HepG2 (cell line): ENCODE results near the gene LGI4. TPM values are rescaled to one million over a fixed set of nuclear protein-coding genes. Genes with fewer than 3 reads are reported as not detected.

Experiments used
- ATAC-seq: fragments of 200-7000 bp; cut with Tn5 transposase; 3 replicates; pipeline ENCODE4 v1.9.1; 2020; ENCODE audit warnings: mild to moderate bottlenecking, moderate library complexity
- BruUV-seq: library from RNA; stranded (reverse); fragments of 400-500 nt; replicated peaks from 2 replicates; lab custom pipeline; 2021; lab: Mats Ljungman, UMichigan
- CTCF ChIA-PET: fragments of 300-600 bp; formaldehyde crosslinking; extraction: SDS; loops from one replicate; lab custom pipeline; 2021; ENCODE audit warnings: low total read pairs, inconsistent platforms, low intra/inter-chr PET ratio; lab: Yijun Ruan, JAX
- POLR2A ChIA-PET: fragments of 350-600 bp; sonication (Branson Sonifier 250); formaldehyde crosslinking; loops from one replicate; lab custom pipeline; 2020; ENCODE audit warnings: antibody characterized with exemption, inconsistent platforms; lab: Yijun Ruan, JAX
- DNase-seq: peaks from one replicate; pipeline ENCODE4 v3.0.0-alpha.2; 2015; ENCODE audit warnings: low spot score
- FAIRE-seq: peaks from 3 replicates; lab custom pipeline; 2011; peaks lifted over from hg19 to GRCh38; lab: Jason Lieb, UNC
- H2AFZ ChIP-seq: one replicate; pipeline ENCODE4 v1.6.1; 2011; ENCODE audit warnings: low read length, inconsistent platforms
- H3K27ac ChIP-seq: fragments of 300-600 bp; 3 replicates; pipeline ENCODE4 v1.8.0; 2011; ENCODE audit warnings: mixed run types, mild to moderate bottlenecking, mixed read lengths, low read length, inconsistent platforms; ENCODE audit not compliant: insufficient read depth; ENCODE audit errors: extremely low read length
- H3K27me3 ChIP-seq, 2 experiments: fragments of 200-600 bp in 1 of 2; 2 replicates in 1 of 2; 3 replicates in 1 of 2; pipeline versions ENCODE4 v1.6.0 to v1.8.0; 2011; ENCODE audit warnings: low read length in 2 of 2, mild to moderate bottlenecking in 2 of 2, moderate library complexity in 2 of 2, inconsistent platforms in 1 of 2; ENCODE audit not compliant: insufficient read depth in 2 of 2, control insufficient read depth in 1 of 2
- H3K36me3 ChIP-seq, 2 experiments: fragments of 200-600 bp in 1 of 2; replicated peaks in 1 of 2; 2 replicates in 1 of 2; 3 replicates in 1 of 2; pipeline versions ENCODE4 v1.5.1 to v1.8.0; 2011; ENCODE audit warnings: low read length in 2 of 2, inconsistent platforms in 1 of 2; ENCODE audit not compliant: insufficient read depth in 2 of 2, control insufficient read depth in 1 of 2
- H3K4me1 ChIP-seq: 2 replicates; pipeline ENCODE4 v1.5.1; 2012; ENCODE audit warnings: low read length, inconsistent platforms; ENCODE audit not compliant: insufficient read depth
- H3K4me2 ChIP-seq: 2 replicates; pipeline ENCODE4 v1.6.0; 2011; ENCODE audit warnings: low read depth, low read length, inconsistent platforms
- H3K4me3 ChIP-seq, 3 experiments: fragments of 200-600 bp in 1 of 3; sonication (generic), shearing (Covaris generic) in 1 of 3; replicated peaks in 1 of 3; 2 replicates each; pipeline ENCODE4 v1.5.1; 2011 to 2016; ENCODE audit warnings: low read length in 3 of 3, inconsistent platforms in 2 of 3, low read depth in 2 of 3, mild to moderate bottlenecking in 2 of 3, control low read depth in 1 of 3, mixed read lengths in 1 of 3; ENCODE audit not compliant: insufficient read depth in 1 of 3
- H3K79me2 ChIP-seq: one replicate; pipeline ENCODE4 v1.6.1; 2011; ENCODE audit warnings: low read length, inconsistent platforms; ENCODE audit not compliant: insufficient read depth
- H3K9ac ChIP-seq: 2 replicates; pipeline ENCODE4 v1.6.0; 2011; ENCODE audit warnings: mild to moderate bottlenecking, low read depth, low read length, inconsistent platforms; ENCODE audit not compliant: insufficient read depth
- H3K9me3 ChIP-seq: 2 replicates; pipeline ENCODE4 v1.5.1; 2012; ENCODE audit warnings: mild to moderate bottlenecking, low read length
- H4K20me1 ChIP-seq: 2 replicates; pipeline ENCODE4 v1.6.0; 2011; ENCODE audit warnings: inconsistent platforms, mild to moderate bottlenecking, low read length, moderate library complexity; ENCODE audit not compliant: insufficient read depth
- MLXIP ChIP-seq: sonication (generic); formaldehyde crosslinking; IDR thresholded peaks from 2 replicates; pipeline ENCODE4 v1.9.0; 2021; ENCODE audit warnings: missing genetic modification reagents, borderline replicate concordance
- SALL1 ChIP-seq: sonication (generic); formaldehyde crosslinking; IDR thresholded peaks from 2 replicates; pipeline ENCODE4 v1.8.0; 2022; ENCODE audit warnings: mild to moderate bottlenecking, missing genetic modification reagents
- STAG1 ChIP-seq: sonication (generic); formaldehyde crosslinking; IDR thresholded peaks from 2 replicates; pipeline ENCODE4 v1.4.0; 2020; ENCODE audit warnings: missing genetic modification reagents
- ZBTB4 ChIP-seq: sonication (generic); formaldehyde crosslinking; IDR thresholded peaks from 2 replicates; pipeline ENCODE4 v1.4.0; 2020; ENCODE audit warnings: missing genetic modification reagents, mild to moderate bottlenecking, borderline replicate concordance
- ZNF773 ChIP-seq: sonication (generic); formaldehyde crosslinking; IDR thresholded peaks from 2 replicates; pipeline ENCODE4 v1.4.0; 2020; ENCODE audit warnings: missing genetic modification reagents, borderline replicate concordance
- WGBS: methylation state at CpG from one replicate; pipeline ENCODE4 v1.1.6; 2017; ENCODE audit warnings: low lambda C conversion rate; 5-methylcytosine and 5-hydroxymethylcytosine counted together
- in situ Hi-C: cut with HindIII; loops from 2 replicates; pipeline ENCODE4 v1.10.0; 2017; ENCODE audit warnings: low pct_unique_long_range_greater_than_20kb; ENCODE audit not compliant: extremely low pct_ligation_motif_present
- intact Hi-C: fragments of 100-400 bp; cut with micrococcal nuclease; formaldehyde crosslinking; loops from one replicate; pipeline ENCODE4 v1.10.0; 2022; ENCODE audit not compliant: unreplicated experiment
- polyA plus RNA-seq, 8 experiments: library from polyadenylated mRNA; depleted of rRNA in 3 of 8; stranded (reverse) in 7 of 8; unstranded in 1 of 8; fragments of >200 nt; fragmentation: Illumina TruSeq in 4 of 8; extraction: Trizol in 4 of 8; gene quantifications; 2 replicates each; pipeline versions ENCODE4 v1.2.1 to v1.2.3, GENCODE V29; 2011 to 2016; ENCODE audit warnings: low read depth in 4 of 8, missing spikeins in 1 of 8, mixed read lengths in 1 of 8; ENCODE audit not compliant: insufficient read depth in 1 of 8
- total RNA-seq, 5 experiments: library from RNA; depleted of rRNA; stranded (reverse); fragments of >200 nt; fragmentation: Illumina TruSeq; extraction: Trizol; gene quantifications; 2 replicates each; pipeline ENCODE4 v1.2.3, GENCODE V29; 2016; ENCODE audit warnings: low read depth in 1 of 5
- TF ChIP-seq, protein P1 (sequence below): sonication (generic); formaldehyde crosslinking; IDR thresholded peaks from 2 replicates; pipeline ENCODE4 v1.8.0; 2022; ENCODE audit warnings: mild to moderate bottlenecking, missing genetic modification reagents; ENCODE audit not compliant: insufficient replicate concordance
- TF ChIP-seq, protein P2 (sequence below): IDR thresholded peaks from 2 replicates; pipeline ENCODE4 v1.6.1; 2018; ENCODE audit warnings: missing genetic modification reagents, mild to moderate bottlenecking, missing compliant biosample characterization
- TF ChIP-seq, protein P3 (sequence below): sonication (generic); formaldehyde crosslinking; IDR thresholded peaks from 2 replicates; pipeline ENCODE4 v1.4.0; 2020; ENCODE audit warnings: missing genetic modification reagents, borderline replicate concordance

The LGI4 gene
- total and polyA plus RNA-seq, 2 of the 13 experiments (the other 11 are each of a cell fraction or from before 2014, with no cell fraction given): 2.8 TPM; not detected in 1

- 87% methylated on average over 14 of the region's 19 CpGs for WGBS
- ChIA-PET POLR2A (no interaction called here), CTCF (no interaction called here)
- intact Hi-C loops (no loop called here), in situ Hi-C loops (no loop called here)
- H3K4me1 ChIP-seq: peaks cover 88% of the 10 kb centered on the region
- no peak overlapping the region for H3K4me2 ChIP-seq
- H3K4me3 ChIP-seq: no peak overlapping the region
- no peaks in the 10 kb centered on the region for H3K9me3 ChIP-seq
- H2AFZ ChIP-seq: no peak overlapping the region
- H3K27me3 ChIP-seq: no peaks in the 10 kb centered on the region
- H4K20me1 ChIP-seq: no peaks in the 10 kb centered on the region
- DNase-seq (no peak), FAIRE-seq (no peak), ATAC-seq (no peak)
- H3K36me3 ChIP-seq: no peaks in the 10 kb centered on the region
- H3K79me2 ChIP-seq: no peaks in the 10 kb centered on the region
- no peak overlapping the region for H3K27ac ChIP-seq
- BruUV-seq: no TSS peak
- no peak overlapping the region for H3K9ac ChIP-seq
- TF ChIP-seq, protein P1, sequence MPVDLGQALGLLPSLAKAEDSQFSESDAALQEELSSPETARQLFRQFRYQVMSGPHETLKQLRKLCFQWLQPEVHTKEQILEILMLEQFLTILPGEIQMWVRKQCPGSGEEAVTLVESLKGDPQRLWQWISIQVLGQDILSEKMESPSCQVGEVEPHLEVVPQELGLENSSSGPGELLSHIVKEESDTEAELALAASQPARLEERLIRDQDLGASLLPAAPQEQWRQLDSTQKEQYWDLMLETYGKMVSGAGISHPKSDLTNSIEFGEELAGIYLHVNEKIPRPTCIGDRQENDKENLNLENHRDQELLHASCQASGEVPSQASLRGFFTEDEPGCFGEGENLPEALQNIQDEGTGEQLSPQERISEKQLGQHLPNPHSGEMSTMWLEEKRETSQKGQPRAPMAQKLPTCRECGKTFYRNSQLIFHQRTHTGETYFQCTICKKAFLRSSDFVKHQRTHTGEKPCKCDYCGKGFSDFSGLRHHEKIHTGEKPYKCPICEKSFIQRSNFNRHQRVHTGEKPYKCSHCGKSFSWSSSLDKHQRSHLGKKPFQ (CRISPR knock-in tag): no peak
- TF ChIP-seq, protein P2, sequence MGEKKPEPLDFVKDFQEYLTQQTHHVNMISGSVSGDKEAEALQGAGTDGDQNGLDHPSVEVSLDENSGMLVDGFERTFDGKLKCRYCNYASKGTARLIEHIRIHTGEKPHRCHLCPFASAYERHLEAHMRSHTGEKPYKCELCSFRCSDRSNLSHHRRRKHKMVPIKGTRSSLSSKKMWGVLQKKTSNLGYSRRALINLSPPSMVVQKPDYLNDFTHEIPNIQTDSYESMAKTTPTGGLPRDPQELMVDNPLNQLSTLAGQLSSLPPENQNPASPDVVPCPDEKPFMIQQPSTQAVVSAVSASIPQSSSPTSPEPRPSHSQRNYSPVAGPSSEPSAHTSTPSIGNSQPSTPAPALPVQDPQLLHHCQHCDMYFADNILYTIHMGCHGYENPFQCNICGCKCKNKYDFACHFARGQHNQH (CRISPR knock-in tag): no peak
- TF ChIP-seq SALL1 (no peak), STAG1 (CRISPR knock-in tag) (no peak), ZBTB4 (CRISPR knock-in tag) (no peak), MLXIP (CRISPR knock-in tag) (no peak), ZNF773 (CRISPR knock-in tag) (no peak)
- TF ChIP-seq, protein P3, sequence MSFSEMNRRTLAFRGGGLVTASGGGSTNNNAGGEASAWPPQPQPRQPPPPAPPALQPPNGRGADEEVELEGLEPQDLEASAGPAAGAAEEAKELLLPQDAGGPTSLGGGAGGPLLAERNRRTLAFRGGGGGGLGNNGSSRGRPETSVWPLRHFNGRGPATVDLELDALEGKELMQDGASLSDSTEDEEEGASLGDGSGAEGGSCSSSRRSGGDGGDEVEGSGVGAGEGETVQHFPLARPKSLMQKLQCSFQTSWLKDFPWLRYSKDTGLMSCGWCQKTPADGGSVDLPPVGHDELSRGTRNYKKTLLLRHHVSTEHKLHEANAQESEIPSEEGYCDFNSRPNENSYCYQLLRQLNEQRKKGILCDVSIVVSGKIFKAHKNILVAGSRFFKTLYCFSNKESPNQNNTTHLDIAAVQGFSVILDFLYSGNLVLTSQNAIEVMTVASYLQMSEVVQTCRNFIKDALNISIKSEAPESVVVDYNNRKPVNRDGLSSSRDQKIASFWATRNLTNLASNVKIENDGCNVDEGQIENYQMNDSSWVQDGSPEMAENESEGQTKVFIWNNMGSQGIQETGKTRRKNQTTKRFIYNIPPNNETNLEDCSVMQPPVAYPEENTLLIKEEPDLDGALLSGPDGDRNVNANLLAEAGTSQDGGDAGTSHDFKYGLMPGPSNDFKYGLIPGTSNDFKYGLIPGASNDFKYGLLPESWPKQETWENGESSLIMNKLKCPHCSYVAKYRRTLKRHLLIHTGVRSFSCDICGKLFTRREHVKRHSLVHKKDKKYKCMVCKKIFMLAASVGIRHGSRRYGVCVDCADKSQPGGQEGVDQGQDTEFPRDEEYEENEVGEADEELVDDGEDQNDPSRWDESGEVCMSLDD (CRISPR knock-in tag): no peak
Observed at GRCh38 chr19:35122687-35123551, 11.9 kb downstream of the LGI4 start.
